Chondrocyte (in vitro differentiated cells): ENCODE measurements around the gene SCN4A. TPM values are rescaled to one million over a fixed set of nuclear protein-coding genes. Genes with fewer than 3 reads are reported as not detected.

Experiments used
- DNase-seq: peaks from one replicate; pipeline ENCODE4 v3.0.0; 2021; ENCODE audit warnings: mixed read lengths, low spot score
- H3K27ac Mint-ChIP-seq: one replicate; pipeline ENCODE4 v1.8.0; 2021; ENCODE audit warnings: mild to moderate bottlenecking, moderate library complexity, mixed read lengths; ENCODE audit not compliant: unreplicated experiment
- H3K27me3 Mint-ChIP-seq: 2 replicates; pipeline ENCODE4 v1.8.0; 2021; ENCODE audit warnings: low read depth, mixed read lengths
- H3K36me3 Mint-ChIP-seq: 2 replicates; pipeline ENCODE4 v1.8.0; 2021; ENCODE audit warnings: low read depth, mixed read lengths
- H3K4me1 Mint-ChIP-seq: 2 replicates; pipeline ENCODE4 v1.8.0; 2021; ENCODE audit warnings: low read depth, mild to moderate bottlenecking, mixed read lengths
- H3K4me3 Mint-ChIP-seq: one replicate; pipeline ENCODE4 v1.8.0; 2021; ENCODE audit warnings: mild to moderate bottlenecking, moderate library complexity, mixed read lengths; ENCODE audit not compliant: unreplicated experiment
- H3K9me3 Mint-ChIP-seq: 2 replicates; pipeline ENCODE4 v1.8.0; 2021; ENCODE audit warnings: low read depth, mixed read lengths
- CTCF ChIP-seq: fragments of 200-600 bp; sonication (generic); IDR thresholded peaks from 2 replicates; pipeline ENCODE4 v1.5.0; 2021; ENCODE audit warnings: antibody characterized with exemption, mild to moderate bottlenecking, moderate library complexity
- total RNA-seq: library from RNA; stranded (reverse); gene quantifications from 3 replicates; pipeline ENCODE4 v1.2.1, GENCODE V29; 2021

The SCN4A gene
- total RNA-seq, 1 donor from 2014 or later, result not detected

- no peak for TF ChIP-seq CTCF
- H3K36me3 Mint-ChIP-seq, result peaks cover 2% of the 10 kb centered on the region
- no peak overlapping the region for H3K27ac Mint-ChIP-seq
- H3K27me3 Mint-ChIP-seq, result peaks cover 10% of the 10 kb centered on the region
- H3K4me3 Mint-ChIP-seq, result no peak overlapping the region
- H3K9me3 Mint-ChIP-seq, result no peaks in the 10 kb centered on the region
- peaks cover 10% of the 10 kb centered on the region for H3K4me1 Mint-ChIP-seq
- DNase-seq, result no peak
Observed at GRCh38 chr17:63973247-63973646, 529 bp upstream of the SCN4A start.

- no peak overlapping the region for H3K4me3 Mint-ChIP-seq
- H3K36me3 Mint-ChIP-seq, result no peaks in the 10 kb centered on the region
- H3K4me1 Mint-ChIP-seq, result peaks cover 2% of the 10 kb centered on the region
- no peak for DNase-seq
- no peaks in the 10 kb centered on the region for H3K9me3 Mint-ChIP-seq
- no peak for TF ChIP-seq CTCF
- H3K27ac Mint-ChIP-seq, result no peak overlapping the region
- peaks cover 8% of the 10 kb centered on the region for H3K27me3 Mint-ChIP-seq
Observed at GRCh38 chr17:63969278-63969677, 3.4 kb downstream of the SCN4A start.

- Mint-ChIP-seq H3K4me3 (no peak overlapping the region), H3K27ac (no peak overlapping the region), H3K27me3 (peaks cover 9% of the 10 kb centered on the region), H3K4me1 (no peaks in the 10 kb centered on the region), H3K36me3 (no peaks in the 10 kb centered on the region), H3K9me3 (no peaks in the 10 kb centered on the region)
- no peak for DNase-seq
- no peak for TF ChIP-seq CTCF
Observed at GRCh38 chr17:63967953-63968352, 4.8 kb downstream of the SCN4A start.

- peaks cover 9% of the 10 kb centered on the region for H3K27me3 Mint-ChIP-seq
- H3K36me3 Mint-ChIP-seq, result no peaks in the 10 kb centered on the region
- H3K9me3 Mint-ChIP-seq, result no peaks in the 10 kb centered on the region
- no peak overlapping the region for H3K27ac Mint-ChIP-seq
- no peak for DNase-seq
- no peaks in the 10 kb centered on the region for H3K4me1 Mint-ChIP-seq
- H3K4me3 Mint-ChIP-seq, result no peak overlapping the region
- TF ChIP-seq CTCF, result no peak
Observed at GRCh38 chr17:63966646-63967264, 6.0 kb downstream of the SCN4A start.

- TF ChIP-seq CTCF, result no peak
- no peaks in the 10 kb centered on the region for H3K36me3 Mint-ChIP-seq
- no peak overlapping the region for H3K4me3 Mint-ChIP-seq
- no peak for DNase-seq
- no peak overlapping the region for H3K27ac Mint-ChIP-seq
- peaks cover 3% of the 10 kb centered on the region for H3K4me1 Mint-ChIP-seq
- H3K9me3 Mint-ChIP-seq, result no peaks in the 10 kb centered on the region
- peaks cover 3% of the 10 kb centered on the region for H3K27me3 Mint-ChIP-seq
Observed at GRCh38 chr17:63963123-63963522, 9.6 kb downstream of the SCN4A start.
